ENCODE data around the gene MMP11.

Gene MMP11

DNA sequence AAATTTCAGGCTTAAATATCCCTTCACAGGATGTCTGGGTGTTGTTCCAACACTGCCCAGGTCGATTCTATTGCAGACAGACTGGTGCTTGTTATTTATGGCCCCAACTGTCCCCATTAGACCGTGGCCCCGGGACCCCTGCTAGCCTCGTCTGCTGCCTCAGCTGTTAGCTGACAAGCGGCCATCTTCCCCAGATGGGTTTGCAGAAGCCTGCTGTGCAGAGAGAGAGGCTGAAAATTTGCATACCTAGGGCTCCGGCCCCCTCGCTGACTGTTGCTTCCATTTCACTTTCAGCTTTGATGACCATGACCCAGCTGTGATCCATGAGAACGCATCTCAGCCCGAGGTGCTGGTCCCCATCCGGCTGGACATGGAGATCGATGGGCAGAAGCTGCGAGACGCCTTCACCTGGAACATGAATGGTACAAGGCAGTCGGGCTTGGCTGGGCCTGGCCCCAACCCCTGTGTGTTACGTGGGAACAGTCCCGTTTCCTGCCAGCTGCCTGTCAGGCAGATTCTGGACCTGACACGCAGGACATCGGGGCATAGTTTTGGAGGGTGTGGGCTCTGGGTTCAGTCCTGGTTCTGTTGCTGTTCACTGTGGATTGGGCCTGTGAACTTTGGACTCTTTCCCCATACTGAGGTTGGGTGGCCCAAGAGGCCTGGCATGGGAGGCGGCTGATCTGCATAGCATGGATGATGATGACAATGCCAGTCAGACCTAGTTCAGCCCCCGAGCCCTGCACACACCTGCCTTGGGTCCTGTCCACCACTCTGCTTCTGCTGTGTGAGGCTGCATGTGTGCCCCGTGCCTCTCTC, 30.6 kb downstream of the MMP11 start:
- DNase-seq: no peak

DNA sequence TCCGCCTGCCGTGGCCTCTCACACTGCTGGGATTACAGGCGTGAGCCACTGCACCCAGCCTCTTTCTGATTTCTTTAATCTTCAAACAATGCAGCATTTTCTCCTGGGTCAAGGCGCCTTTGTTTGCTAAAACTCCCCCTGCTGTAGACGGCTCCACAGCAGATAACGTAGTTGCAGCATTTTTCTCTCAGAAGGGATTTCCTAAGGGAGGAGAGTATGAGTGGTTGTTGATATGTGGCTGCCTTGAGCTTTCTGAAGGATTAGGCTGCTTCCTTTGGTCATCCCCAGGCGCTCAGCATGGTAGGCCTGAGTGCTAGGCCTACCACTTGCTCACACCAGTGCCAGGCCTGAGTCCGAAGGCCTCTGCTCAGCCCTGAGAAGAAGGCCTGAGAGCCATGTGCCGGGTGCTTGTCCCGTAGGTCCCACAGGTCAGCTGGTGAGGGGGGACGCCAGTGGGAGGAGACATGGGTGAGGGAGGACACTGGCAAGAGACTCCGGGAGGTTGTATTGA, 32.2 kb downstream of the MMP11 start:
- no peak for DNase-seq

DNA sequence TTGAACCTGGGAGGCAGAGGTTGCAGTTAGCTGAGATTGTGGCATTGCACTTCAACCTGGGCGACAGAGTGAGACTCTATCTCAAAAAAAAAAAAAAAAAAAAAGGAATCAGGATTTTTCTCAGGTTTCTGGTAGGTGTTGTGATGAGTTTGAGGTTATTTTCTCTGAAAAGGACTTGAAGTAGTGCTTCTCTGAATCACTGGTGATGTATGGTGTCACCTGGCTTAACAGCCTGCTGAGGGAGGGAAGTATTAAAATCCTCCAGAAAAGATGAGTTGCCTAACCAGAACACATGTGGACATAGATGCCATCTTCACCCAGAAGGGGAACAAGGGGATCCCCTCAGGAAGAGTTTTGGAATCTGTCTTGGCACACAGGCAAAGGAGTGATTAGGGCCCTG, 34.2 kb downstream of the MMP11 start:
- DNase-seq: no peak

DNA sequence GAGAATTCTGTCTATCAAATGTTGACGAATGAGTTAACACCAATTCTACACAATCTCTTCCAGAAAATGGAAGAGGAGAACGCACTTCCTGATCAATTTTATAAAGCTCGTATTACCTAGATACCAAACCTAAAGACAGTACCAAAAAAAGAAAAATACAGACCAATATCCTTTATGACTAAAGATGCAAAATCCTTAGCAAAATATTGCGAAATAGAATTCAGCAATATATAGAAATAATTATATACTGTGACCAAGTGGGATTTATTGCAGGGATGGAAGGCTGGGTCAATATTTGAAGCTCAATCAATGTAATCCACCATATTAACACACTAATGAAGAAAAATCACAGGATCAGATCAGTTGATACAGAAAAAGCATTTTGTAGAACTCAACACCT, 39.7 kb downstream of the MMP11 start:
- no peak for DNase-seq

DNA sequence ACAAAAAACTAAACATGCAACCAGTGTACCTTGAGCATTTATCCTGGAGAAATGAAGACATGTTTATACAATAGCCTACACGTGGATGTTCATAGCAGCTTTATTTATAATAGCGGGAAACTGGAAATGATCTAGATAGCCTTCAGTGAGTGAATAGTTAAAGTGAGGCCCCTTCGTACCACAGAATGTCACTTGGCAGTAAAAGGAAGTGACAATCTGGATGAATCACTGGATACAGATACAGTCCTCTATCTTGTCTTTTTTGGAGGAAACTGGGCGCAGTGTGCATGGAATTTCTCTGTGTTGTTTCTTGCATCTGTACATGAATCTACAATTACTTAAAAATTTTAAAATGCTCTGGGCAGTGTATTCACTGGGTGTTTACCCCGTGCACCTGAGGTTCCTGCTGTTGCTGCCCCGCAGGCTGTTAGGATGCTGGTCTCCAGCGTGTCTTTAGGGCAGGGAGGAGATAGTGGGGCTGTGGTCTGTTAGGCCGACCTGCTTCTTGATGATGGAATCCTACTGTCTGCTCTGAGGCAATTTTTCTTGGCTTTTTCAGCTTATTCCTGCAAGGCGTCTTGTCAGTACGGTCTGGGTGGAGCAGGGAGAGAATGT, 43.0 kb downstream of the MMP11 start:
- DNase-seq: no peak

DNA sequence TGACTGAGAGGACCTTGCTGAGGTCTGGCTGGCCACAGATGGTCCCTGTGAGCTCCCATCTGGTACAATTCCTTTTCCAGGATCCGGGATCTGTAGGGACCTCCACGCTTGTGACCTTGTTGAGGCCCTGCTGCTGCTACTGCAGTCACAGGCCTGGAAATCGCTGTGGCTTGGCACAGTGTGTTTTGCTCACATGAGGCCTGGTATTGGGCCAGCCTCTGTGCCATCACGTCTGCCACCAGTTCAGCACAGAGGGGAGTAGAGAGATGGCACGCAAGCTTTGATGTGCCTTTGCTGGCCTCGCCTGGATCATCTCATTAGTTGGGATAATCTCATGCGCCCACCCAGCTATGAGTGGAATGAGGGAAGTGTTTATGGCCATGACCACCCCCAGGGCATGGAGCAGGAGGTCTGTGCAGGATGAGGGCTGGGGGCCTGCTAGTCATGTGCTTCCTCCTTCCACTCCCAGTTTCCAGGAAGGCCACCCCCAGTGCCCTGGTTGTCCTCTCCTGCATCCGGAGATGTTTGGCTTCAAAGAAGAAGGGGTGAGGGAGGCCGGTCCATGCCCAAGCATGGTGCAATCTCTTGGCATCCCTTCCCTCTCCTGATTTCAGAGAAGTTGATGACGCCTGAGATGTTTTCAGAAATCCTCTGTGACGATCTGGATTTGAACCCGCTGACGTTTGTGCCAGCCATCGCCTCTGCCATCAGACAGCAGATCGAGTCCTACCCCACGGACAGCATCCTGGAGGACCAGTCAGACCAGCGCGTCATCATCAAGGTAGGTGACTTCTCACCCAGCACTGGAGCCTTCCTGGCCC, 43.7 kb downstream of the MMP11 start:
- no peak for DNase-seq

DNA sequence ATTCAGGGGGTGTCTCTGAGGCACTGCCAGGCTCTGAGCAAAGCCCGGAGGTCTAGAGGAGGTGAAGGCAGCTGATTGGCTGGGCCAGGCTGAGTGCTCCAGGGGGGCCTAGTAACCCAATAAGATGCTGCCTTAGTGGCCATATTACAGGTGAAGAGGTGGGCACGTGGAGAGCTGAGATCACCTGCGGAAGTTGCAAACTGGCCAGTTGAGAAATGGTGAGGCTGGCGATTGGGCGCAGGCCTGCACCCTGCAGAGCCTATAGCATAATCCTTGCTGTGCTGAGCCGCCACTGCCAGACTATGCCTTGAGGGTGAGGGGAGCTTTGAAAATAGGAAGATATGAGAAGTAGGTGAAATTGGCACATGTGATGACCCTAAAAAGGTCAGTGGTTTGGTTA, 44.5 kb downstream of the MMP11 start:
- DNase-seq: no peak

DNA sequence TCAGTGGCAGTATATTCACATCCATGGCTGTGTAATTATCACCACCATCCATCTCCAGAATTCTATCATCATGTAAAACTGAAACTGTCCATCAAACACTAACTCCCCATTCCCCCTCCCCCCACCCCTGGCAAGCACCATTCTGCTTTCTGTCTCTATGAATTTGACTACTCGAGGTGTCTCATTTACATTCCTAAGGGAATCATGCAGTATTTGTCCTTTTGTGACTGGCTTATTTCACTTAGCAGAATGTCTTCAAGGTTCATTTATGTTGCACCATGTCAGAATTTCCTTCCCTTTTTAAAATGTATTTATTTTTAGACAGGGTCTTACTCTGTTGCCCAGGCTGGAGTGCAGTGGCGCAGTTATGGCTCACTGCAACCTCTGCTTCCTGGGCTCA, 45.9 kb downstream of the MMP11 start:
- no peak for DNase-seq

DNA sequence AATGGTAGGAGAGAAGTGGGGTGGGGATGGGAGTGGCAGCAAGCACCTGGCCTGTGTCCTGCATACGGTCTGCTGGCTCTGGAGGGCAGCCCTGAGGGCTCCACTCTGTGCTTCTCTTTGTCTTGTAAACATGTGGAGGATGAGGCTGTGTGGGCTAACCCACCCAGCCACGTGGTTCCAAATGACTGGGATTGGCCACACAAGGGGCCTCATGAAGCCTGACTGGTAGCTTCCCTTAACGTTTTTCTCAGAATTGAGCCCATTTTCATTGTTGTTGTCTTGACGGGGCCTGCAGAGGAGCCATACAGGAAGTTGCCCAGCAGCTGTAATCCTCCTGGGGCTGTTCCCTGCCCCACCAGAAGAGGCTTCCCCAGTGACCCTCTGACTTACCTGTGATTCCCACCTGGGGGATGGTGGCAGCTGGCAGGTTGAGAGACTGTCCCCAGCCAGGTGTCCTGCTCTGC, 48.1 kb downstream of the MMP11 start:
- DNase-seq: peak; percentile 87

DNA sequence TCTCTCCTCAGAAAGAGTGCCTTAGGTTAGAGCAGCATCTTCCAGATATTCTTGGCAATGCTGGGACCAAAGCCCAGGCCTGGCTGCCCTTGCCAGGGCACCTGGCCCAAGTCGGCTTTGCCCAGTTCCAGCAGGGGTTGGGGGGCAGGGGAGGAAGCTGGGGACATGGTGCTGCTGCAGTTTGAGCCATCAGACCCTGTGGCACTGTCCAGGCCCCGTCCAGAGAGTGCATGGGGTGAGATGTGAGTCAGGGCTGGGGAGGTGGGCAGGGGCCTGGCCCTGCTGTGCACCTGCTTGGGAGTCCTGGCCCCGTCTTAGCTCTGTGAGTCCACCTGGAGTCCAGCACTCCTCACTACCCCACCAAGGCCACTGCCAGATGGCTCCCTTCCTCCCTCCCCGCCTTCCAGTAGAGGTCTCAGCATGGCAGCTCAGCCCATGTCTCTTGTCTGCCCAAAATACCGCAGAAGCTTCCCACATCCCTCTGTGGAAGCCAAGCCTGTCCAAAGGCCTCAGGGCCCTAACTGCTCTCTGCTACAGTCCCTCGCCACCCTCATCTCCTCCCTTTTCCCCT, 49.5 kb downstream of the MMP11 start:
- no peak for DNase-seq

DNA sequence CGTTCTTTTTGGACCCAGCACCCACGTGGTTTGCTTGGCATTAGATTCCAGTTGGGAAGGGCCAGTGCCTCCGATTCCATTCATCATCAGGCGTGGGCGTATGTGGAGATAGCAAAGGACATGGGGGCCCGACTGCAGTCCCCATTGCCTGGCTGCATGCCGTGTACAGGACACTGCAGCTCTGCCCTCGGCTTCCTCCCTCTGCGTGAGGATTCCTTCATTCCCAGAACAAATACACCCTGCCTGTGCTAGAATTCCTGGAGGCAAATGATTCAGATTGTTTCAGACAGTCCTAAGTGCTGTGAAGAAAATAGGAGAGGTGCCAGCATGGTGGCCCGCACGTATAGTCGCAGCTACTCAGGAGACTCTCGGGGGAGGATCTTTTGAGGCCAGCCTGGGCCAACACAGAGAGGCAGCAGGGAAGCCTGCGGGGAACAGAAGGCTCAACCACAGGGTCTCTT, 50.7 kb downstream of the MMP11 start:
- DNase-seq: no peak

DNA sequence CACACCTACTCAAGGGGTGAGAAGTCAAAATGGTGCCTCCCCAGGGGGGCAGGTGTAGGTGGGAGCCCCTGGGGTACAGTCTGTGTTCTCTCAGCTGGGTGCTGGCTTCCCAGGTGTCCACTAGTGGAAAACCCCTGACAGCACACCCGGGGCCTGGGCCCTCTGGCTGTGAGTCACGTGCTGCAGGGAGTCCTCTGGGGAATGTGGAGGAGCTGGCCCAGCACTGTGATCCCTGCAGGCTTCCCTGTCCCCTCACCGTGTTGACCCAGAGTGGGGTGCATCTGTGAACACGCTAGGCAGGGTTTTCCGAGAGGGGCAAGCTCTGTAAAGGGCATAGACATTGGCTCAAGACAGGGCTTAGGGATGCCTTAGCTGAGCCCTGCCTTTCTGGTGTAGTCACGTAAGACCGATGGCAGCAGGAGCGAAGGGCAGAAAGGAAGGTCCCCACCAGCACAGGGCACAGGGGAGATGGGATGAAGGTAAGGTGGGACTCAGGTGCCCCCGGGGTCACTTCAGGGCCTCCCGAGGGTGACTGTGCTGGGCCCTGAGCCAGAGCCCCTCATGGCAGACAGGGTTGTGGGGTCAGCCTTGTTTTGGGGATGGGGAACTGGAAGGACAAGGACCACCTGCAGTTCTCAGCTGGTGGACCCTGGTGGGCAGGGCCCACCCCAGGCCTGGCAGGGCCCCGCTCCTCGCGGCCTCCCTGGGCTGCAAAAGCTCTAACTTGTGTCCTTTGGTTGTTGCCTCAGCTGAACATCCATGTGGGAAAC, 52.0 kb downstream of the MMP11 start:
- no peak for DNase-seq

DNA sequence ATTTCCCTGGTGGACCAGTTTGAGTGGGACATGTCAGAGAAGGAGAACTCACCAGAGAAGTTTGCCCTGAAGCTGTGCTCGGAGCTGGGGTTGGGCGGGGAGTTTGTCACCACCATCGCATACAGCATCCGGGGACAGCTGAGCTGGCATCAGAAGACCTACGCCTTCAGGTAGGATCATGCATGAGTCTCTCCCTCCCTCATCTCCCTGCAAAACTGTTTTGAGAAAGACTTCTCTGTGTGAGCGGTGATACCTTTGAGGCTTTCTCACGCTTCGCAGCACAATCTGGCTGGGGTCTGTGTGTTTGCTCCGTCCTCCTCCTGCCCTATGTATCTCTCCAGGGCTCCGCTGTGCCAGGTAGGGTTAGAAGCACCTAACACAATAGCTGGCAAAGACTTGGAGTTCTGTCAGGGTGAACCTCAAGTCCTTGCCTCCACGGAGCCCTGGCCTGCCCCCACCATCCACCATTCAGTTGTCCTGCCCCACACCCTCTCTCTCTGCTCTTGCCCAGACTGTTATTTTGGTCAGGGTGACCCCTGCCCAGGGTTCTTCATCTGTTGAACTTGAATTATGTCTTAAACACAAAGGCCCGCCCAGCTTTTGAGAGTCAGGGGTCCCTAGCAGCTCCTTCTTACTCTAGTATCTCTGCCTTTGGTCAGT, 52.7 kb downstream of the MMP11 start:
- no peak for DNase-seq

DNA sequence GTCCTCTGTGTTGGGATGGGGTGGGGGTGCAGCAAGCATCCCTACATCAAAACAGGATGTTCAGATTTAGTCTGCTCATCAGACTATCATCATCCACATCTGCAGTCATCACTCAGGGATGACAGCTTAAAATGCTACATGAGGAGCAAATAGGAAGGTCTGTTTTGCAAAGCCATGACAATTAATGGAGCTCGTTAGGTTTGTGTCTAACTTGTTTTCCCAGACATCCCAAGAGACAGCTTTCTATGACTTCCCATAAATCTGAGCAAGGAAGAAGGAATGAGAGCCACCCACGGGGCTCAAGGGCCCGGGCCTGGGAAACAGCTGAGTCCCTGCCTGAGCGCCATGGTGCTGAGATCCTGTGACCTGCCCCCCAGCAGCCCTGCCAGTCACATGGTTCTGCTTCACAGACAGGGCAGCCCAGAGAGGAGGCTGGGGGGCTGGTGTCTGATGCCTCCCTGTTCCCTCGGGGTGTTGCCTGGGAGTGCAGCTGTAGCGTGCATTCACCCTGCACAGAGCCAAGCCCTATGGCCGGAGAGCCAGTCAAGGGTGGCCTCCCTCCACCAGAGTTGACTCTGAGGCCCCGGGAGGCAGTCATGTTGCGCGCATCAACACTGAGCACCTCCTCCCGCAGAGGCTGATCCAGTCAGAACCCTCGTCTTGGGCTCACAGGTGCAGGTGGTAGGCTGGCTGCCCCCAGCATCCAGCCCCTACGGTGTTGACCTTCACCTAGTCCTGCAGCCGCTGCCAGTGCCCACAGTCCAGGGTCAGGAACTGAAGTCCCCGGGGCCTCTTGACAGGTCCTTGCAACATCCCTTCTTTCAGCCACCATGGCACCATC, 54.1 kb downstream of the MMP11 start:
- DNase-seq: no peak

DNA sequence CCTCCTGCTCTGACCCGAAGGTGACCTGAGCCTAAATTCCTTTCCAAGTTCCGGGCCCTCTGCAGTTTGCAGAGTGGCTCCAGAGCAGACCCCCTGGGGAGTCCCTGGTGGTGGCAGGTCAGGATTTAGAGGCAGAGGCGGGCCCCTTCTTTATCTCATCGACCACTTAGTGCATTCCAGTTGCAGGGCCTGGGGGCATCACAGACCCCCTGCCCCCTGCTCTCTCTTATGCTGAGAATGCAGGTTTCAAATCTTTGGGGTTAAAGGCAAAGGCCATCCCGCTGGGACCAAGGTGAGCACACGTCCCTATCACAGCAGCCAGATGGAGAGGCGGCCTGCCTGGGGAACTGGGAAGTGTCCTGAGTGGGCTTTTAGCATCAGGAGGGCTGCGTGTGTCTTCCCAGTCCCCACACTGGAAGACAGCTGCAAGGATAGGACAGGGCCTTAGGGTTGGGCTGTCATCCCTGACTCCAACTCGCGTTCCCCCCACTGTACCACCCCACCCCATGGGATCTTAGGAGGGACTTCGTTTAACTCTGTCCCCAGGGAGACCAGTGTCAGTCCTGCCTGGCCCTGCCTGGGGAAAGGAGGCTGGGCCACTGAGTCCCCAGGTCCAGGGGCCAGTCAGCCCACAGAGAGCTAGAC, 54.8 kb downstream of the MMP11 start:
- DNase-seq: no peak

DNA sequence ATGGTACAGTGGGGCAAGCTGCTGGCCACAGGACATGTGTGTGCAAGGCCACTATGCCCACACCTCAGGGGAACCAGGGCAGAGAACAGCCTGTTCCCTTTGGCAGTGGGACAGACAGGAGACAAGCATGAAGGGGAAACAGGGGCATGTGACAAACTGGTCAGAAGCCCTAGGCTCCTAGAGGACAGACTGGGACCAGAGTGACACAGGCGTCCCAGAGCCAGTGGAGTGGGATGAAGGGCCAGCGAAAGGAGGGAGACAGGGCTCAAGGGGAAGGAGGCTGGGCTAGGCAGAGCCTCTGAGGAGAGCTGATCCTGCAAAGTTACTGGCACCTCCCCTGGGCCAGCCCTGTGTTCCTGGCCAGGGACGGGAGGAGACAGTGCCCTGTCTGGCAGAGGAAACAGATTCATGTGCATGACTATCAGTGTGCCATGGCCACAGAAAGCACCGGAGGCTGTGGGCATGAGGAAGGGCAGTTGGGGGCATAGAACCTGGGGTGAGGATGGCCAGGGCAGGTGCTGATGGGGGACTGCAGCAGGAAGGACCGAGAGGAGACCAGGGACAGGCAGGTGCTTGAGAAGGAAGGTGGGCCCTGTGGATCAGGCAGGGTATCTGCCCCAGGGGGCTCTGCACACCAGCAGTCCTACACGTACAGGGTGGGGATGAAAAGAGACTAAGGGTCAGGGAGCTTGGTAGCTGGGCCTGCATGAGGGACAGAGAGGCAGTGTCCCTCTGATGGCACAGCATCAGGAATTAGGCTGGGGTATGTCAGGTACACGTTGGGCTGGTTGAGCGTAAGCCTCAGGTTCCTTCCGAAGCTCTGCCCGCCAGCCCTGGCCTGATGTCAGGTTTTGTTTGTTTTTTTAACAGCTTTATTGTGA, 56.4 kb downstream of the MMP11 start:
- no peak for DNase-seq

DNA sequence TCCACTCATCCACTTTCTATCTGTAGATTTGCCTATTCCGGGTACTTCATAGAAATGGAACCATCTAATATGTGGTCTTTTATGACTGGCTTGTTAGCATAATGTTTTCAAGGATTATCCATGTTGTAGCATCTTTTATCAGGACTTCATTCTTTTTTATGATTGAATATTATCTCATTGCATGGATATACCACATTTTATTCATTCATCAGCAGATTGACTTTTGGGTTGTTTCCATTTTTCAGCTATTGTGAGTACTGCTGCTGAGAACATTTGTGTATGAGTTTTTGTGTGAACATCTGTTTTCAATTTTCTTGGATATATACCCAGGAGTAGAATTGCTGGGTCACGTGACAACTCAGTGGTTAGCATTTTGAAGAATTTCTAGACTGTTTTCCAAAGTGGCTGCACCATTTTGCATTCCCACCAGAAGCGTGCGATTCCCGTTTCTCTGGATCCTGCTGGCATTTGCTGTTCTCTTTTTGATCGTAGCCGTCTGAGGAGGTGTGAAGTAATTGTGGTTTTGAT, 57.3 kb downstream of the MMP11 start:
- DNase-seq: no peak

DNA sequence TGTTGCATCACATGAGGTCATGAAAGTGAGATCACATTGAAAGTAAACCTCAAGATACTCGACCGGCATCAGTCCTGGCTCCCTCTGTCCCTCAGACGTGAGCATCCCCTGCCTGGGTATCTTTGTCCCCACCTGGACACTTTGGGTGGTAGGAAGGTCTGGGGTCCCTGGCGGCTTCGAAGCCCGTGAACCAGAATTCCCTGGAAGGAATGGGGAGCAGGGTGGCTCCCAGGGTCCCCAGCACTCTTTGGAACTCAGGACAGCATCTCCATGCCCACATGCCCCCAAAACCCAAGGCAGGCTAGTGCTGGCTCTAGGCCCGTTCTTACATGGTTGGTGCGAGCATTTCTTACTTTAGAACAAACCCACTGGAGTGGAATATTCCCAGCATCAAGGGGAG, 58.6 kb downstream of the MMP11 start:
- no peak for DNase-seq

DNA sequence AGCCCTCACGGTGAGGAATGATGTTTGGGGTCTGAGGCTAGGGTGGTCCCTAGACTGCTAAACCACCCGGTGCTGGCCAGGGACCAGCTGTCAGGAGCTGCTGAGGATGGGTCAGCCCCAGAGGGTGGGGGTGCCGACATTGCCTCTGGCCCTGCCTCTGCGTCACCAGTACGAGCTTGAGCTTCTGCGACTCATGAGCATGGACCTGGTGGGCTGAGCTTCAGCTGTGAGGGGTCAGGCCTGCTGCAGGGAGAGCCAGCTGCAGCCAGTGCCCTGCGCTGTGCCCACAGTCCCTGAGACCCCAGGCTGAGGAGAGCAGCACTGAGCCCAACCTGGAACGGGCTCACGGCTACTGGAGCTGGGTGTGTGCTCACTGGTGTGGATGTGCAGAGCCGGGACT, 59.1 kb downstream of the MMP11 start:
- no peak for DNase-seq
